DMS 273 (cell line): ENCODE data around the gene USP24.
A peak's percentile ranks its signal among the peaks of the same experiment; 100 is the strongest.
"Not testable (repeated sequence)": the region's sequence is repeated elsewhere in the genome, so short reads cannot be mapped to it uniquely, and the experiment has no call there.

Experiments used
- DNase-seq: peaks from one replicate; lab custom pipeline; 2025; ENCODE audit not compliant: unreplicated experiment; lab: John Stamatoyannopoulos, UW

The USP24 gene

DNA sequence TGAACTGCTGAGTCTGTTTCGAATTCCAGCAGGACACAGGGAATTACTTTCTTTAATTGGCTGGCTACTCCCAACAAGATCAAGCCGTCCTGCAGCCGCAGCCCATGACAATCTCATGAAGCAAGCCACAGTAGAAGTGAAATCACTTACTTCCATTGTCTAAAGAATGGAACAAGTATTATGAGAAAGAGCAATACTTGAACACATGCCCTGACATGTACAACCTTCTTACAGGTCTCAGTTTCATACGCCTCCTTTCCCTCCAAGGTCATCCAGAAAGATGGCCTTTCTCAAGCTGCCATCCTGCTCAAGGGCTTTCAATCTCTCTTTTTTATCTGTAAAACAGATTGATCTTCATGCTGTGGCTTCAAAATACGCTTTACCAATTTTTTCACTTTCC, 90.7 kb downstream of the USP24 start:
- no peak for DNase-seq

DNA sequence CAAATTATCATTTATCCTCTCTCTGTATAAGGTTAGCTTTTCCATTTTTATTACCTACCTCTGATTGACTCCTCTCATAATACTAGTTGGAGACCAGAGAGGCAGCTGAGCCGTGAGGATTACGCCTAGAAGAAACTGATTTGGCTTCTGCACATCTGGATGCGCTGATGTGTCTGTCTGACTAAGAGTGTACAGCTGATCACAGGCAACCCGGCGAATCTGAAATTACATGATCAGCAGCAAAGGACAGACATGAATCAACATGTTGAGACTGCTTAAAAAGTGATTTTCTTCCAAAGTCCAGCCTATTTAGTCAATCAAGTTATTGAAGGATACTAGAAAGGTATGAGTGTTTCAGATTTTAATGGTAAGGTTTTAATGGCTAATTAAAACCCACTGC, 94.6 kb downstream of the USP24 start:
- no peak for DNase-seq

DNA sequence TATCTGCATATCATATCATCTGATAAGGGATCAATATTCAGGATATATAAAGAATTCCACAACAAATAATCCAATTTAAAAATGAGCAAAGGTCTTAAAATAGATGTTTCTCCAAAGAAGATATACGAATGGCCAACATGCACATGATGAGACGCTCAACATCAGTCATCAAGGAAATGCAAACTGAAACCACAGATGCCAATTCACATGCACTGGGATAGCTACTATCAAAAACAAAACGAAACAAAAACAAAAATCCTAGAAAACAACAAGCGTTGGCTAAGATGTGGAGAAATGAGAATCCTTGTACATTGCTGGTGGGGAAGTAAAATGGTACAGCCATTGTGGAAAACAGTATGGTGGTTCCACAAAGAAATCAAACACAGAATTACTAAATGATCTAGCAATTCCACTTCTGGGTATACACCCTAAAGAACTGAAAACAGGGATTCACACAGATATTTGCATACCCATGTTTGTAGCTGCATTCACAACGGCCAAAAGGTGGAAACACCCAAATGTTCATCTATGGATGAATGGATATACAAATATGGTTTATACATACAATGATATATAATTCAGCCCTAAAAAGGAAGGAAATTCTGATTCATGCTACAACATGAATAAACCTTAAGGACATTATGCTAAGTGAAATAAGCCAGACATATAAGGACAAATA, 96.4 kb downstream of the USP24 start:
- DNase-seq, result no peak

DNA sequence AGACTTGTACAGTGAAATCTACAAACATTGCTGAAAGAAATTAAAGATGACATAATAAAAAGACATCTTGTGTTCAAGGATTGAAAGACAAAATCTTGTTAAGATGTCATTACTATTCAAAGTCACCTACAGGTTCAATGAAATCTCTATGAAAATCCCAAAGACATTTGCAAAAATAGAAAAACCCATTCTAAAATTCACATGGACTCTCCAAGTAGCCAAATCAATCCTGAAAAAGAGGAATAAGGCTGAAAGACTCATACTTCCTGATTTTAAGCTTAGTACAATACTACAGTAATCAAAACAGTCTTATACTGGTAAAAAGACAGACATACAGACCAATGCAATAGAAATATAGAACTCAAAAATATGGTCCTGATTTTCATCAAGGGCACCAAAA, 97.2 kb downstream of the USP24 start:
- no peak for DNase-seq

DNA sequence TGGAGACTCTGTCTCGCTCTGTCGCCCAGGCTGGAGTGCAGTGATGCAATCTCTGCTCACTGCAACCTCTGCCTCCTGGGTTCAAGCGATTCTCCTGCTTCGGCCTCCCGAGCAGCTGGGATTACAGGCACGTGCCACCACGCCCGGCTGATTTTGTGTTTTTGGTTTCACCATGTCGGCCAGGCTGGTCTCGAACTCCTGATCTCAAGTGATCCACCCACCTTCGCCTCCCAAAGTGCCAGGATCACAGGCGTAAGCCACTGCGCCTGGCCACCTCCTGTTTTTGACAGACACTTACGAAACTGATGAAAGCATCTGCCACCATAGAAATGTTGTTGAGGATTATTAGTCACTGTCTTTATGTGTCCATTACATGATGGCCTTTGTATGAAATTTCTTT, 106.2 kb downstream of the USP24 start:
- not testable (repeated sequence) for DNase-seq

DNA sequence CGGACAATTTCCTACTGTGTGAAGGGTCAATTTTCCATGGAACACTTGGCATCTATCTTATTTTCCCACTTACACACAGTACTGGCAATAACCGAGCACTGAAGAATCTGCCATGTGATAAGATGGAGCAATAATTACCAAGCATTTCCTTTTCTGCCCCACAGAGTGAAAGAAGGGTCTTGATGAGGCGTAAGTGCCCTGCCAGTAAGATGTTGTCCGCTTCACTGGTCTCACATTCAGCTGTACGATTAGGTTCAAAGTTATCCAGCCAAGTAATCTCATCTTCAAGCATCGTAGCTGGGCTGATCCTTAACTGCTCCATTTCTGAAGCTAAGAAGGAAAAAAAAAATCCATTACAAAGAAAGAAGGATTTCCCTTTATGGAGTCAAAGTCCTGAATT, 108.1 kb downstream of the USP24 start:
- no peak for DNase-seq

DNA sequence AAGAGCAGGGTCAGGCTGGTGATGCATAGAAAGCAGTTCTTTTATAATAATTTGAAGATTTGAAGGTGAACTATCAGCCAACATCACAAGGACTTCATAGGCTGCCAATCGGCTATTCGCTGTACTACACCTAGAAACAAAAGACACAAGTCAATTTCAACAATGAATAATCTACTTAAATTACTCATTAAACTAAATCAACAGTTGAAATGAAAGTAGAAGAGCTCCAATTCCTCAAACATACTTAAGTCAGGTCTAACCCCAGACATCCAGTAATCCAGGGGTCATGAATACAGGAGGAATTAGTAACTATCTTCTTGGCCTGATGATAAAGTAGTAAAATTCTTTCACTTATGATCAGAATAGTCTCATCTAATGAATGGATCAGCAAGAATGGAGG, 111.3 kb downstream of the USP24 start:
- no peak for DNase-seq

DNA sequence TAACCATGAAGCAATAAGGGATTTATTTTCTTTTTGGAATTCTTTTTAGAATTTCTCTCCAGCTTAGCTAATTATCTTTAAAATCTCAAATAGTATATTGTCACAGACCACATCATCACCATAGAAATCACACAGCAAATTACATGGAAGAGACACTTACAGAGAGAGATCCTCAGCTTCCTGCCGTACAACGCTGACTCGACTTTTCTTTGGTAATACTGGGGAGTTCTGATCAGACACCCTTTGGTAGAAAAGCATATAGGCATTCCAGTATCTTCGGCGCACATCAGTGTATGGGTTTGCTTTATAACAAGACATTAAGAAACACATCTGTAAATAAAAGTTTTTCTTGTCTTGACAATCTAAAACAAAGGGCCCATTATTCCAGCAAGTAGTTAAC, 120.1 kb downstream of the USP24 start:
- DNase-seq, result no peak

DNA sequence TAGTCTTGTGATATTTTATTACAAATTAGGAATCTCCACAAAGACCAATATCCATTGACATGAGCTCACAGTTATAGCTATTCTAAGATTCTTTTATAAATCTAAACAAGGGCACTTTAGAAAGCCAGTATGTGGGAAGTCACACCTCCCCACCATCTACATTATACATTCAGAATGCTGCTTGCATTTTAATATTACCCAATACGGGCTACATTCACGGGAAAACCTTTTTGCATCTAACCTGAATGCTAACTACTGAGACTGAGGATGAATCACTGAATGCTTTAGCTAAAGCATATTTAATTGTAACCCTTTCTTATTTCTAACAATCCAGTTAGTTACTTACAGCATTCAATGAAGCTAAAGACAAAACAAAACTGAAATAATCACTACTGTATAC, 122.7 kb downstream of the USP24 start:
- no peak for DNase-seq

DNA sequence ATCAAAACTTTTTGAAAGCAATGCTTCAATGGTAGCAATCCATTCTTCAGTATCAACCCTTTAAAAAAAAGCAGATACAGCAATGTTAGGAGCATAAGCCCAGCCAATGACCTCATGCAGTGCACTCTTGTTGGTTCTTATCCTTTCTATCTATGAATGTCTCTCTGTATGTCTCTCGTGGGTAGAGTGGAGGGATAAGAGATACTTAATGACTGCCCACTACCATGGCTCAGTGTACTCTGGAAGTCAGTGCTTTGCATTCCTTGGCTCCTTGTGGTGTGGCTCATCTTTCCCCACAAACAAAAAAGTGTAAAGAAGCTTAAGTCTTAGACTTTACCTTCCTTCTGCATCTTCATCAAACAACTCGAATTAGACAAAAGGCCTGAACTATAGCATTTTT, 125.5 kb downstream of the USP24 start:
- DNase-seq, result no peak

DNA sequence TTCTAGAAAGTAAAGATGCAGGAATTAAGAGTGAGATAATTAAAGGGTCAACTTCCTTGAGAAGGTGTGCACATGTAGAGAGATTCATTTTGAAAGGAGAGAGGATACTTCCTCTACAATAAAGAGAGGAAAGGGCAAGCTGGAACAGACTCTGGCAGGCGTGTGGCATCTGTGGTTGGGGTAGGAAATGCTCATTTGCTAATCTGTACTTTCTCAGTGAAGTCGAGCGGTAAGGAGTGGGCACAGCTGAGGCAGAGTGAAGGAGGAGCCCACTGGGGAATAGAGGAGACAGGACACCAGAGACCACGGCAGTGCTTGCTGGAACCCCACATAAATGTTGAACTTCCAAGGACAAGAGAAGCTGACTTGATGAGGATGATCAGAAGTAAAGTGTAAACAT, 126.8 kb downstream of the USP24 start:
- DNase-seq, result no peak

DNA sequence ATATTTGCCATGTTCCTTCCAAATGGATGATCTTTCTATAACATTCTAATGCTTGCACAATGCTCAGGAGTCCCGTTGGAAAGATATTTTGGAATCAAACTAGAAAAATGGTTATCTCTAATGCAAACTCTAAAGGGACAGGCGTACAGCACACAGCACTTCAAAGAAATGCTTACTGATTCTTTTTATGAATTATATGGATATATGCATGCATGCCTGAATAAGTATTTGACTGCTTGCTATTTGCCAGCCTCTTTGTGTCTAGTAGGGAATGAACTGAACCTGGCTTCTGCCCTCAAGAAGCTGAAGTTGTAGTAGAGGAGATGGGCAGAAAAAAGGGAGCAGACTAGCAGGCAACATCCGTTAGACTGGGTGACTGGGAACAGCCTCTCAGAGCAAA, 127.7 kb downstream of the USP24 start:
- DNase-seq, result no peak

DNA sequence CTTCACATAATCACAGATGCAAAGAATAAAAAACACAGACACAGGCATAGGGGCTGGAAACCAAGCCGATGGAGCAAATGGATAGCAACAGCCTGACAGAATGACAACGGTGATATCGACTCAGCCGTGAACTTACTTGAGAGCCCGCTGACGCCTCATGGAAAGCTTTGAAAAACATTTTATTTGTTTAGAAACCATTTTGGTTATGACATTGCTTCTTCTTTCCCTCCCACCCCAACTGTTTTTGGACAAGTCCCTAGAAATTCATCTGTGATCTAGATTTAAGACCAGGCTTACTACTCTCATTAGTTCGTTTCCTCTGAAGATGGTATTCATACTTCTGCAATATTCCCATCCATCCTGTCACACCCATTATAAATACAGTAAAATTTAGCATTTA, 130.9 kb downstream of the USP24 start:
- no peak for DNase-seq

DNA sequence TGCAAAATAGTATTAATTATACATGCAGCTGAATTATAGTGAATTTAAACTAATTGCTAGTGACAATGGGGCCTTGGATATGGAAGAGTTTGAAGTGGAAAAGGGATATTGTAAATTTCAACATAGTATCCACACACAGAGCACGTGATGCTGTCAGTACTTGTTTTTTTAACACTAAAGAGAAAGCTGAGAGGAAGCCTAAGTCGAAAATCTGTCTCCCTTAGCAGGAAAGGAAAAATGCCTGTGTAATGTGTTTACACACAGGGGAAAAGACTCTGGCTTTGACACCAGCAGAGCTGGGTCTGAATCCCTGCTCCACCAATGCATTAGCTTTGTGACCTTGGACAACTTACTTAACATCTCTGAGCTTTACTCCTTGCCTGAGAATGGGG, 133.3 kb downstream of the USP24 start:
- no peak for DNase-seq

DNA sequence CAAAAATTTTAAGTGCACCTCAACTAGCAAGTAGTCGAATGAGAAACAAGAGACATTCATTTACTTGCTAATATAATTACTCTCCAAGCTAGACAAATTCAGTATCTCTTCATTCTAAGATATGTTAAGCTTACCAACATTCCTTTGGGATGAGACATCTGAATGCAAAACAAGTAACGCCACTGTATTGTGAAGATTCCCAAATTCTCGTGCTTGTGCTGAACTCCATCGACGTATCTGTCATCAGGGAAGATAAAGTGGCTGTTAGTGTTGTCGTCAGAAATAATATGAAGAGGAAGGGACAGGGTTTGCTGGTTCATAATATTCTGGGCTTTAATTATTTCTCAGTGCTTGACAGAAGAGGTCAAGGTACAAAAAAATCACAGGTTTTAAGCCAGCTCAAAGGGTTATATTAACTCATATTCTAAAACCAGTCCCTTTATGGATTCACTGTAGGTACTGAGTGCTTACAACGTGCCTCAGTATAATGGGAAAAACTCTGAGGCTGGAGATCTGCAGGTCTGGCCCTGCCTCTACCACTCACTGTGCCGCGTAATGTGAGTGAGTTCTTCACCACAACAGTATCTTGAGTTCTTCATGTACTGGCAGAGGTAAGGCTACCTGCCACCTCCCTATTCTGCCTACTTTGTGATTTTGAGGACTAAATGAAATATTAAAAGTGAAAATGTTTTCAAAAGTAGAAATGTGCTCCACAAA, 133.8 kb downstream of the USP24 start:
- DNase-seq, result no peak

DNA sequence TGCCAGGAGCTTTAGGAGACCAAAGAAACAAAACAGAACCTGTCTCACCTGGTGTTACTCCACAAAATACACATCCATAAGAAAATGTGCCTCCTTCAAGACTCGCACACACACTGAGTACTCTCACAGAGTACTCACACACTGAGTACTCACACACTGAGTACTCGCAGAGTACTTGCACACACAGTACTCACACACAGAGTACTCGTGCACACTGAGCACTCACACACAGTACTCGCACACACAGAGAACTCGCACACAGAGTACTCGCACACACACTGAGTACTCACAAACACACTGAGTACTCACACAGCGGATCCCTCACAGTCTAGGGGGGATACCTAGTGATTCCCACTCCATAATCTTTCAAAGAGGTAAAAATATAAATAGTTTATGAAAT, 135.5 kb downstream of the USP24 start:
- DNase-seq, result no peak

DNA sequence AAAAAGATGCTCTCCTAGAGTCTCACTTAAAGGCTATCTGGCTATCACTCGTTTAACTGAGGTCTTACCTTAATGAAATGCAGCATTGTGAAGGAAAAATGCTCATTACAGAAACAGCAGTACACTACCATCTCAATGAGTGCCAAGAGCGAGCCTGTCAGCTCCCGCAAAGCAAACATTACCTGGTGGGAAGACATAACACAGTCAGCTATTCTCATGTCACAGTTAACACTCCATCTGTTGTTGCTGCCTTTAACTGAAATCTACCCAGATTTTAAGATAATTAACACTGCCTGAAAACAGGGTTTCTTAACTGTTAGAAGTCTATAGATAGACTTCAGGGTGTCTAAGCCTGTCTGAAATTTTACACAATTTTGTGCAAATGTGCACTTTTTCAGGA, 136.7 kb downstream of the USP24 start:
- DNase-seq, result peak; percentile 50

DNA sequence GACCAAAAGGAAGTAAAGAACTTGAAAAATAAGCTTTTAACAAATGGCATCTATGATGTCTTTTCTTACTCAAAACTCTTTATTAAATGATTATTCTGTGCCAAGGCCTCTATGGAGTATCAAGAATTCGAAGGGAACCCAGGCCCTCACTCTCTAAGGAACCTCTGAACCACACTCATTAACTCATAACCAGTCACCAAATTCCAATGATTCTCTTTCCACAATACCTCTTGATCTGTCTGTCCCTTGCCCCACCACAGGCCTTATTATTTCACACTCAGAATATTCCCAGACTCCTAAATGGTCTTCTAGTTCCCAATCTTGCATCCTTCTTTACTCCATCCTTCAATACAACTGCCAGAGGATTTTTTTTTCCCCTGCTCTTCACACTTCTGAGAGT, 138.8 kb downstream of the USP24 start:
- DNase-seq, result no peak

DNA sequence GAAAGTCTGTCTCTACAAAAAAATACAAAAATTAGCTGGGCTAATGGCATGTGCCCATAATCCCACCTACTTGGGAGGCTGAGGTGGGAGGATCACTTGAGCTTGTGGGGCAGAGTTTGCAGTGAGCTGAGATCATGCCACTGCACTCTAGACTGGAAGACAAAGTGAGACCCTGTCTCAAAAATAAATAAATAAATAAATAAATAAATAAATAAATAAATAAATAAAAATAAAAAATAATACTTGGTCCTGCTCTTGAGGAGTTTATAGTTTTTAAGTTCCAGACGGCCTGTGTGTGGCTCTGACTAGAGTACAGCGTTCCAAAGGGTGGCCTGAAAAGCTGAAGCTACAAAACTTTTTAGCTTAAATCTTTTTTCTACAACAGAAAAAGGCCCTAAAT, 140.7 kb downstream of the USP24 start:
- no peak for DNase-seq

DNA sequence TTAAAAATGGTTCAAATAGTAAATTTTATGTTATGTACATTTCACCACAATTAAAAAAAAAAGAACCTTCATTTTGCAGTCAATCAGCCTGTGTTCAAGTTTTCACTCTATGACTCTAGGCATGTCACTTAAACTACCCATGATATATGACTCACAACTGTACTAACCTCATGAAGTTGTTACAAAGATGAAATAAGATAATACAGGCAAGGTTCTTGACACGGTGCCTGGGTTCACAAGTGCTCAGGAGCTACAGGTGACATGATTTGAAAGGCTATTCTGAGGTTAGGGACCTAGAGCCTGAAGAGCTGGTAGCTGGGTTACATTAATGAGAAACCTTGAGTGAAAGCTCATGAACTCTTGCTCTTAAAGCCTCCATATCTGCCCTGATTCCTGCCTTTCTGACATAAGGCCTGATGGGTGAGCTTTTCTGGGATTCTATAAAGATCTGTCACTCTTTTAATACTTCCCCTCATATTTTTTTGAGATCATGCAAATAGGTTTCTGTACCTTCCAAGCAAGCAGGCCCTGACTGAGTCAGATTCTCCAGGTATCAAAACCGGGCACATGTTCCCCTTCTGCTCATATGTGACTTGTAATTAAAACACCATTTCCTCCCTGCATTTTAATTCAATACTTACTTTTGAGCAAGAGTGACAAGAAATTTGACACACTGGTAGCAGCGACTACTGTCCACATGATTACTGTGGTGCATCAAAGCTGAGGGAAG, 141.8 kb downstream of the USP24 start:
- DNase-seq, result no peak

DNA sequence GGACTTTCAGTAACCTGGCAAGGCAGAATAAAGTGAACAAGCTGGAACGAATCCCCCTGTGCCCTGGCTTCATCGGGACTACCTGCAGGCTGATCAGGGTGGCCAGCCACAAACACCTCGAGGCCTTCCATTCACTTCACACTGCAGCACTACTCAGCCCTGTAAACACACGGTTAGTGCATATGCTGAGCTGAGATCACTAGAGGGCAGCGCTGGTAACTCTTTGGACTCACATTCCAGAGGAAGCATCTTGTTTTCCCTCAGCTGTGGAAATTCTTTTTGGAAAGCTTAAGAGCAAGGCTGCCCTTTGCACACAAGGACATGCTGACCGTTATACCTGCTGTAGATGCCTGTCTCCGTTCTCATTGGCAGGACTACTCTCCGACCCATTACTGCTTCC, 143.7 kb downstream of the USP24 start:
- DNase-seq, result peak; percentile 82
